Fibroblast of skin of back (primary cell): Measurements from ENCODE around the gene ZMAT3.

ENCODE experiments used
- DNase-seq: peaks from one replicate; pipeline ENCODE4 v3.0.0-alpha.2; 2013

ZMAT3 gene

DNA sequence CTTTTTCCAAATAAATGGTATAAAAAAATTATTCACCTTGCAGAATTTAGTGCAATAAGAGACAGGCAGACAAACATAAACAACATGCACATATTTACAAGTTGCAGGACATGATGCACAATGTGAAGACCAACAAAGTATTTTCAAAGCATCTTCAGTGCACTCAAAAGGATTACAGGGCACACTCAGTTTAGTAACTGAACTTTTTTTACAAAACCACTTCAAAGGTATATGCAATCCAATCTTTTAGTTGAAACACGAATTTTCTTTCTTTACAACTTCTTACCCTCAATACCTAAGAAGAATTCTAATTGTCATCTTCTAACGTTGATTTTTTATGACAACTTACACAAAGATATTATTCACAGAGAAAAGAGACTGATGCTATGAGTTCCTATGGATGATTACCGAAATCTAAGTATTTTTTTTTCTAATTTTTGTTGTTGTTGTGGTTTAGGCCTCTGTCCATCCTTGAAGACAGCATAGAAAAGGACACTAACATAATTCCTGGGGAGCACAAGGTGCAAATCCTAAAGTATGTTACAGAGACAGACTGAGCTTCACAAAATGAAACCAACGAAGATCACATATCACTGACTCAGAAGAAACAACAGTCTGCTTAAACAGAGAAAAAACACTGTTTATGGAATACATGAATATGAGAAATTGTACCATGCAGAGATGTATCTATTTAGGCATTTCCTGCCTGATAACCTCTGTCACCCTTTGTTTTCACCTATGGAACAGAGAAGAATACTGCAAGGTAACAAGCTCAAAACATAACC lies 50.3 kb downstream of the ZMAT3 start:
- no peak for DNase-seq

DNA sequence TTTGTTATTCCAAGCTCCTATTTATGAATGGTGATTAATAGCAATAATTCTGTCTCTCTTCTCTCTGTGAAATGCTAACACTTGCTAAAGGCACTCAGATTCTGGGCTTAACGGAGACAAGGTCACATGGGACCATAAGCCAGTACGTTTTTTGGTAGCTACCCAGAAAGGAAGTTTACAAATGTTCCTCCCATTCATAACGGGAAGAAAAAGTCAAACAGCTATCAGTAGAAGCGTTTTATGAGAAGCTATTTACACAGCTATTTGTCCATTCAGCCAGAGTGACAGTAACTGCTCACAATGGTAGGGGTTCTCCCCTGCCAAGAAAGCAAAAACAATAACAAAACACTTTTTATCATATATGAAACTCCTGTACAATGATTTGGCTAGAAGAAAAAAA lies 51.5 kb downstream of the ZMAT3 start:
- no peak for DNase-seq

DNA sequence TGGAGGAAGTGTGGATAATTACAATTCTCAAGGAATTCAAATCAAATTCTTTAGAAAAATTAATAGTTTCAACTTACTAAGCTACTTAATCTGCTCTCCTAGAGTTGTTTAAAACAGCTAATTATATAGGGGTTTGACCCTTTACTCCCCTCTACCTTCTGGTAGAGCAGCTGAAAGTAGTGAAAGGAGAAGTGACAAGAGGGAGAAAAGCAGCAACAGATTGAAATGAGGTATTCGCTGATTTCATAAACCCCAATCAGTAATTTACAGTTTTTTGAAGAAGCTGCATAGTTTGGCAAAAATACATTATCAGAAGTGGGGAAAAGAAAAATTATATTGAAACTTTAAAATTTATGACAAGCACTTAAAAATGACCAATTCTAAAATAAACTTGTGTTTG lies 52.8 kb downstream of the ZMAT3 start:
- DNase-seq: no peak

DNA sequence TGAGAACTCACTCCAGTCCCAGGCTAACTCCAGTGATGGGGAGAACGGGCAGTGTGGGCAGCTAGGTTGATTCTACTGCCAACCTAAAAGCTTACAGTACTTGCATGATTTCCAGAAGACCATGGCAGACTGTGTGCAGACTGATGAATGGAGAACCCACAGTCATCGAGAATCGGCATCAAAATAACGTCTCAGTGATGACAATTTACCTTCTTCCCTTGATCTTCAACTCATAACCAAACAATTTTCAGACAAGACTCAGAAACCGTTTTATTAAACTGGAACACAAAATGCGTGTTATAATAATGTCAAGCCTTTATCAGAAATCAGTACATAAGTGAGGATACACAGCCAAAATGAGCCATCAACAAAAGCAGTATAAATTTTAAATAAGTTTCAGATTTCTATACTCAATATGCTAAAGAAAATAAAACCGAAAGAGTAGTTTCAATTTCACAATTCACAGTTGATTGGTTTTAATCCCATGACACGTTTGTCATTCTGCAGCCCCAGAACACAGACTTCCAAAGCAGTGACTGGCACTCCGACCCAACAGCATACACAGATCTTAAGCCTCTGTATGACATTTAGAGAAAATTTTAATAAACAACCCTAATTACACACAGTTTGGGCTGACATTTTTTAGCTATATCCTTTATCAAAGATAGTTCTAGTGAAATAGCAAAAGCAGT lies 54.5 kb downstream of the ZMAT3 start:
- no peak for DNase-seq

DNA sequence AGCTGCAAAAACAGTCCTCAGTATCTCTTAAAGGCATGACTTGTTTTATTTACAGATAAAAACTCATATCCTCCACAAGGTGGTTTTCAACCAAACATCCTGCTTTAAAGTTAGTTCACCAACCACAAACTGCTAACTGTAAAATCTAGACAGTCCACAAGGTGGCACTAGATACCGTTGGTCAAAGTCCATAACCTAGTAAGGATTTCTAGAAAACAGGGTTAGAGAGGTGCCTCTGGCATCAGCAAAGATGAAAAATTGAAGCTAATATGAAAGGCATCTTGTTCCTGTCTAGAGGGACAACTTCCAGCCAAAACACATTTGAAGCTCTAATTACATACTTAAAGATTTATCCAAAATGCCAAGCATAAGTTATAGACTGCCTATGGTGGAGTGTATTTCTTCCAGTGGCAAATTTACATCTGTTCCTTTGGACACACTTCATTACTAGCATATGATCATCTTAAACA lies 56.0 kb downstream of the ZMAT3 start:
- peak; percentile 76 for DNase-seq

DNA sequence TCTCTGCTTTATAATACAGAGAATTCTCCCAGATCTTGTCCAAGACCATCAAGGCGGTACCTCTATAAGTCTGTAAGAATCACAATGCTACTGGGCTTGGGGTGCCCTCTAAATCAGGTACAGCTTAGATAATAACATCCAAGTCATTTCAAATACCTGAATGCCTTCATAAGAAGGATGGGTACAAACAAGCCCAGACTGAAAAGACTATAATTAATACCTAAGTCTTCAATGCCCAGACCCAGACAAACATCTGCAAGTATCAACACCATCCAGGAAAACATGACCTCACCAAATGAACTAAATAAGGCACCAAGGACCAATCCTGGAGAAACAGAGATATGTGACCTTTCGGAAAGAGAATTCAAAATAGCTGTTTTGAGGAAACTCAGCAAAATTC lies 65.9 kb downstream of the ZMAT3 start:
- no peak for DNase-seq

DNA sequence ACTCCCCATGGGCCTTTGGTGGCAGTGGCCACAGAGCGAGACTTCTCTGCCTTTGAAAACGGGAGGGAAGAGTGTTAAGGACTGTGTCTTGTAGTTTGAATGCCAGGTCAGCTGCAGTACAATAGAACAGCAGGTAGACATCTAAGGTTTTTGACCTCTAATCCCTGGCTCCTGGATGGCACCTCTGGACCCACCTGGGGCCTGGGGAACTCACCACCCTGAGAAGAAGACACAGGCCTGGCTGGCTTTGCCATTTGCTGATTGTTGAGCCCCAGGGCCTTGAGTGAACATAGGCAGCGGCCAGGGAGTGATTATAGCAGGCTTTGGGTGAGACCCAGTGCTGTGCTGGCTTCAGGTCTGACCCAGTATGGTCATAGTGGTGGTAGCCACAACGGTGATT lies 66.4 kb downstream of the ZMAT3 start:
- no peak for DNase-seq

DNA sequence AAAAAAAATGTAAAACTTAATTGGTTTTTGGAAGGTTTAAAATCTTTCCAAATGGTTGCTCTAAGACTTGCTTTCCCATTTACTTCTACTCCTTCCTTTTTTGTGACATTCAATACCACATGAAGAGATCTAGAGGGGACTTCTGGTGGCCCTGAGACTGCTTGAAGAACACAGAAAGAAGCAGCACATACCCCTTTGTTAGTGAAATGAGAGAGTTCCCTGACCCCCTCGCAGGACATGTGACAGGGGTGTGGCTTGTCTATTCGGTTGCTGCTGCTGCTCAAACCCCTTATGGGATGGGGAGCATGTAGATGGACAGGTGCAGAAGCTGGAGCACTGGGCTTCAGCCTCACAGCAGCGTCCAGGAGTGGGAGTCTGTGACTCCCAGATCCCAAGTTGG lies 71.0 kb downstream of the ZMAT3 start:
- no peak for DNase-seq

DNA sequence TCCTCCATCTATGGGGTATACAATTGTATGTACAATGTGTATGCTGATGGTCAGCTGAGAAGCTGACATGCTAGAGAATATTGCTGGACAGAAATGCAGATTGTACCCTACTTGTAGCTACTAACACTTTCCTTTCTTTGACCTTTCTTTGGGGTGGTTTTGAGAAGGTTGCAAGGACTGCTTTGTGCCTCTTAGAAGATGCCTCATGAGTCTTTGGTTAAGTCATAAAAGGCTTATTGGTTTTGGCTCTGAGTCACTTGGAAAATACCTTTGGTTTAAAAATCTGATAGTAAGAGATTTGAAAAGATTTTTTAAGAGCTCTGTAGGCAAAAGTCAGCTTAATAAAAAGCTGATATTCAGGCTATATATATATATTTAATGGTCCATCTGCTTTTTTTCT lies 71.5 kb downstream of the ZMAT3 start:
- peak; percentile 25 for DNase-seq

DNA sequence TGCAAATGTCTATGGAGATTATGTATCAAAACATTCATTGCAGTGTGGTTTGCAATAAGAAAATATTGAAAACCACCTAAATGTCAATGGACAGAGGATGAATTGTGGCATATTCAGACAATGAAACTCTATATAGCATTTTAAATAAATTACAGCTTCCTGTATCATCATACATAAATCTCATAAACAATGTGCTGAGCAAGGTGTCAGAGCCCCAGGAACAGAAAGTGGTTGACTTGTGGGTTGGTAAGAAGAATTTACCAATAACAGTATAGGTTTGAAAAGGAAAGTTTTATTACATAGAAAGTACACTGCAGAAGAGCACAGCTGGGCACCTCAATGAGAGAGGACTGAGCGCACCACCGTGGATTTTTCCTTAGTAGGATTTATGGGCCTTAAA lies 75.2 kb downstream of the ZMAT3 start:
- DNase-seq: no peak

DNA sequence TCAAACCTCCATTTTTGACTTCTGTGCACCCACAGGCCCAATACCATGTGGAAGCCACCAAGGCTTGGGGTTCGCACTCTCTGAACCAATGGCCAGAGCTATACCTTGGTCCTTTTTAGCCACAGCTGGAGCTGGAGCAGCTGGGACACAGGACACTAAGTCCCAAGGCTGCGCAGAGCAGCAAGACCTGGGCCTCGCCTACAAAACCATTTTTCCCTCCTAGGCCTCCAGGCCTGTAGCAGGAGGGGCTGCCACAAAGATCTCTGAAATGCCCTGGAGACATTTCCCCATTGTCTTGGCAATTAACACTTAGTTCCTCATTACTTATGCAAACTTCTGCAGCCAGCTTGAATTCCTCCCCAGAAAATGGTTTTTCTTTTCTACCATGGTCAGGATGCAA lies 81.3 kb downstream of the ZMAT3 start:
- DNase-seq: no peak

DNA sequence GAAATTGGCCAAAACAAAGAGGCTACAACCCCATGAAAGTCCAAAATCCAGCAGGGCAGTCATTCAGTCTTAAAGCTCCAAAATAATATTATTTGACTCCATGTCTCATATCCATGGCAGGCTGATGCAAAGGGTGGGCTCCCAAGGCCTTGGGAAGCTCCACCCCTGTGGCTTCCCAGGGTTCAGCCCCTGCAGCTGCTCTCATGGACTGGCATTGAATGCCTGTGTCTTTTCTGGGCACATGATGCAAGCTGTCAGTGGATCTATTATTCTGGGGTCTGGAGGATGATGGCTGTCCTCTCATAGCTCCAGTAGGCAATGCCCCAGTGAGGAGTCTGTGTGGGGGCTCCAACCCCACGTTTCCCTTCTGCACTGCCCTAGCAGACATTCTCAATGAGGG lies 81.8 kb downstream of the ZMAT3 start:
- no peak for DNase-seq

DNA sequence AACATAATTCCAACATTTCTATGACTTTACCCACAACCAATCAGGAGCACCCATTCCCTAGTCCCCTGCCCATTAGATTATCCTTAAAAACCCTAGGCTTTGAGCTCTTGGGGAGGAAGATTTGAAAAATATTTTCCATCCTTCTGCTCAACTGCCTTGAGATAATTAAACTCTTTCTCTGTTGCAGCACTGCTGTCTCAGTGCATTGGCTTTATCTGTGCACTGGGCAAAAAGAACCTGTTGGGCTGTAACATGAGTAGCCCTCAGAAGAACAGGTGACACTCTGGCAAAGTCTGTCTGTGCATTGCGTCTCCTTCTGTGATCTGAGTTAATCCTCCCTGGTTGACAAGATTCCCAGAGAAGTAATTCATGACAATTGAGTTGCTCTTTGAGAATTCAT lies 83.9 kb downstream of the ZMAT3 start:
- no peak for DNase-seq

DNA sequence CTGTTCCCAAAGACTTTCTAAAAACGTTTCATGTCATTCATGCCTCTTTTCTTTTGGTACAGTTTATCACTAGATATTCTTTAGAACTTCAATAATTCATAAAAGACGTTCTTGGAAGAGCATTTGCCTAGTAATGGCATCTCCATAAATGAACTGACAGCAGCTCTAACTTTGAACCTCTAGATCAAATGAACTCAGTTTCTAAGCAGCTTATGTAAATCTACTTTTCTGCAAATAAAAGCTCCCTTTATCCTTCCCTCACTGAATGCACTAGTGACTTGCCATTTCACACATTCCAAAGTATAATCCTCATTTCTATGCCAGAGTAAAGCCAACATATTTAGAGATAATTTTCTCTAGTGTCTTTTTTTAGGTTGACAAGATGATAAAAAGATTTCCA lies 85.2 kb downstream of the ZMAT3 start:
- no peak for DNase-seq

DNA sequence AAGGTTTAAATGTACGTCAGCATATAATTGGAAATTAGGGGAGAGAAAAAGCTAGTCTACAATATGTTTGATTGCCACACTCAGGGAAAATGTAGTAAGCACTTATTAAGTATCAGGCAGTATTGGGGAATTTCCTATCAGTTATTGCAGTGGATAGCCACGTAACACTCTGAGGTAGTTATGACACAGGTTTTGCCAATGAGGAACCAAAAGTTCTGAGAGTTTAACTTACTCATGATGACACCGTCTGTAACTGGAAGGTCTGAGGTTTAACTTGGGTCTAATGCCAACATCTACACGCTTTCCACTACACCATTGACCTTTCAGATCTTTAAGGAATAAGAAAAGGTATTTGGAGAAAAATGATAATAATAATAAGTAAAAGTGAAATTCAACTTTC lies 89.5 kb downstream of the ZMAT3 start:
- no peak for DNase-seq

DNA sequence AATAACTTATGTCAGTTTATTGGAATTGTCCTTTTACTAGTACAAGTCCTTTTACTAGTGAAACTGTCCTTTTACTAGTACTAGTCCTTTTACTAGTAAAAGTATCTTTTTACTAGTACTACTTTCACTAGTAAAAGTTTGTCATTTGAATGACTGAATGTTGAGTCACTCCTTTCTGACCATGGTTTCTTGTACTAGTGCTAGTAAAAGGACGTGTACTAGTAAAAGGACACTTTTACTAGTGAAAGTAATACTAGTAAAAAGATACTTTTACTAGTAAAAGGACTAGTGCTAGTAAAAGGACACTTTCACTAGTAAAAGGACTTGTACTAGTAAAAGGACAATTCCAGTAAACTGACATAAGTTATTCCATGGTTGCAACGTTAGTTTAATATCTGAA lies 96.3 kb downstream of the ZMAT3 start:
- DNase-seq: no peak

DNA sequence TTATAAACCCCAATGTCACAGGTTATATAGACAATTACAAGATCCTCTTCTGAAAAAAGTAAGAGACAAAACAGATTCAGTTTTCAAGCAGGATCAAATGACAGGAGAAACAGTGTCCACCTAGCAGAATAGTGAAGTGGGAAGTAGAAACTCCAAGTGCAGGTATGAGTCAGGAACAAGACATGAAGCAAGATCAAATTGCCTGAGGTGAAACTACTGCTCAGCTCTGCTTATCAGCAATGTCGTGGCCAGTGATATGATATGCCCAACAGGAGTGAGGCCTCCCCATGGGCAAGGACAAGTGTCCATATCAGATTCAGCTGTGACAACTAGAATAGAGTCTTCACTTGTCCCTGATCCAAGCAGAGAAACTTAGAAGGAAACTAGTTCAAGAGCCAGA lies 100.0 kb downstream of the ZMAT3 start:
- DNase-seq: no peak

DNA sequence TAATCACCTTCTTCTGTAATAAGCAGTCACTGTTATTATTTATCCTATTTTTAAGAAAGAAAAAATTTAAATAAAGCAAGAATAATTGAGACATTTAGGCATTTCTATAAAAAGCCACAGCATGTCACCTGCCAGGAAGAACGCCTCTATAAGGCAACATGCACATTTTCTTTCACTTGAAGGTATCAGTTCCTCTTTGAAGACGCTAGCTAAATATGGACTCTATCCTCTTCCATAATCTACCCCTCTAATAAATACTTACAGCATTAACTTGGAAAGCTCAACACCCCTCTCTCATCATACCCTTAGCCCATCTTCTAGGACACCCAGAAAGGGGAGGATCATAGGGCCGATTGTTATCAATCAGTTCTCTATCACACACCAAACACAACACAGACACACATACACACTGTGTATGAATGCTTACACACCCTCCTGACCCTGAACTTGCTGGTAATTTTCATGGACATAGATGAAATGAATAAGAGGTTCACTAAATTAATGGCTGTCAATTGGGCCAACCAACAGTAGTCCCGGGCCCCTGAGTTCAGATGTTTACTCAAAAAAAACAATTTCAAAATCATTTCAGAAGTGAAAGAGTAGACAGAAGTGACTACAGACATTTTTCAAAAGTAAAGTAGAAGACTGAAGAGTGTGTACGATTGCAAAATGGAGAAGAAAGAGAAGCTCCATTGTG lies 102.5 kb downstream of the ZMAT3 start:
- no peak for DNase-seq
